ENCODE results near the gene CBLC.

GRCh38 chr19:44746946-44747738, 30.5 kb upstream of the CBLC start:
- TF ChIP-seq EZH2phosphoT487 (IDR thresholded peaks at IDR 0.05; ENCODE audit: insufficient read depth, low read depth) (no peak), EZH2 (IDR thresholded peaks at IDR 0.05; ENCODE audit: insufficient read depth, poor library complexity, severe bottlenecking) (no peak)
